ENCODE results near the gene PDIA3. TPM values are rescaled to one million over a fixed set of nuclear protein-coding genes. Genes with fewer than 3 reads are reported as not detected.
A peak's percentile ranks its signal among the peaks of the same experiment; 100 is the strongest.

PDIA3 gene
- total RNA-seq, 4 donors from 2014 or later: 307 to 764 (median 542) TPM

GRCh38 chr15:43774062-43774461 lies 27.8 kb downstream of the PDIA3 start:
- no peaks in the 10 kb centered on the region for H3K27me3 ChIP-seq
- no peak overlapping the region for H3K4me3 ChIP-seq (replicated peaks in 1 of 3)
- peaks cover 15 to 17% of the 10 kb centered on the region in 2 donors for H3K4me1 ChIP-seq
- 82 to 85% methylated on average over 4 of the region's 4 CpGs for WGBS, 2 donors
- no peaks in the 10 kb centered on the region for H3K9me3 ChIP-seq
- no peak overlapping the region for H3K27ac ChIP-seq
- H3K36me3 ChIP-seq: peaks cover 39 to 49% of the 10 kb centered on the region in 2 donors
- TF ChIP-seq POLR2A (IDR thresholded peaks at IDR 0.05): no peak
- TF ChIP-seq CTCF (IDR thresholded peaks at IDR 0.05): no peak
- intact Hi-C loops (cut with DNase I): no loop called here
- no peak for DNase-seq

GRCh38 chr15:43775411-43775965 lies 29.2 kb downstream of the PDIA3 start:
- intact Hi-C loops (cut with DNase I): no loop called here
- no peak for TF ChIP-seq POLR2A (IDR thresholded peaks at IDR 0.05)
- TF ChIP-seq CTCF (IDR thresholded peaks at IDR 0.05): peak in 4 of 6 experiments; percentile 25 to 51 (median 42)
- Histone ChIP-seq H3K9me3 (no peaks in the 10 kb centered on the region), H3K27me3 (no peaks in the 10 kb centered on the region), H3K4me1 (peaks cover 15 to 17% of the 10 kb centered on the region in 2 donors), H3K27ac (peak overlapping the region in 2 of 3 donors; percentile 86 to 95), H3K36me3 (peaks cover 28 to 35% of the 10 kb centered on the region in 2 donors), H3K4me3 (replicated peaks in 1 of 3) (no peak overlapping the region)
- WGBS, 2 donors: 78 to 92% methylated on average over 1 of the region's 1 CpG
- DNase-seq: peak; percentile 69 to 80

- TF ChIP-seq POLR2A (IDR thresholded peaks at IDR 0.05): no peak
- no peak for TF ChIP-seq CTCF (IDR thresholded peaks at IDR 0.05)
- peaks cover 21 to 28% of the 10 kb centered on the region in 2 donors for H3K36me3 ChIP-seq
- DNase-seq: peak; percentile 49 to 61
- peaks cover 15 to 17% of the 10 kb centered on the region in 2 donors for H3K4me1 ChIP-seq
- intact Hi-C loops (cut with DNase I): no loop called here
- H3K27me3 ChIP-seq: no peaks in the 10 kb centered on the region
- no peaks in the 10 kb centered on the region for H3K9me3 ChIP-seq
- H3K27ac ChIP-seq: peak overlapping the region; percentile 11 to 95 (median 86)
- WGBS, 2 donors: 21 to 23% methylated on average over 22 to 26 of the region's 35 CpGs
- H3K4me3 ChIP-seq (replicated peaks in 1 of 3): peak overlapping the region in 1 of 3 donors; percentile 62
These were observed 30.0 kb downstream of the PDIA3 start for GRCh38 chr15:43776101-43776717.

- peak within 1 kb of the TSS; percentile 78 to 95 (median 86) for H3K27ac ChIP-seq
- no peaks in the 10 kb centered on the region for H3K9me3 ChIP-seq
- peaks cover 15 to 22% of the 10 kb centered on the region in 2 donors for H3K36me3 ChIP-seq
- H3K27me3 ChIP-seq: no peaks in the 10 kb centered on the region
- TF ChIP-seq POLR2A (IDR thresholded peaks at IDR 0.05): peak in 1 of 2 donors; percentile 57
- no peak for TF ChIP-seq CTCF (IDR thresholded peaks at IDR 0.05)
- WGBS, 2 donors: 0 to 9% methylated on average over 6 to 13 of the region's 41 CpGs
- intact Hi-C loops (cut with DNase I): no loop called here
- peaks cover 15 to 17% of the 10 kb centered on the region in 2 donors for H3K4me1 ChIP-seq
- peak within 1 kb of the TSS; percentile 41 to 62 (median 51) for H3K4me3 ChIP-seq (replicated peaks in 1 of 3)
- peak; percentile 78 to 79 for DNase-seq
These were observed 30.6 kb downstream of the PDIA3 start, which contains the start of gene ELL3 for GRCh38 chr15:43776718-43777266. ELL3 (minus strand) TSS chr15:43776966; CDS start chr15:43776901, 65 bp downstream.
